ENCODE measurements around the gene FNDC11.

FNDC11 gene

DNA sequence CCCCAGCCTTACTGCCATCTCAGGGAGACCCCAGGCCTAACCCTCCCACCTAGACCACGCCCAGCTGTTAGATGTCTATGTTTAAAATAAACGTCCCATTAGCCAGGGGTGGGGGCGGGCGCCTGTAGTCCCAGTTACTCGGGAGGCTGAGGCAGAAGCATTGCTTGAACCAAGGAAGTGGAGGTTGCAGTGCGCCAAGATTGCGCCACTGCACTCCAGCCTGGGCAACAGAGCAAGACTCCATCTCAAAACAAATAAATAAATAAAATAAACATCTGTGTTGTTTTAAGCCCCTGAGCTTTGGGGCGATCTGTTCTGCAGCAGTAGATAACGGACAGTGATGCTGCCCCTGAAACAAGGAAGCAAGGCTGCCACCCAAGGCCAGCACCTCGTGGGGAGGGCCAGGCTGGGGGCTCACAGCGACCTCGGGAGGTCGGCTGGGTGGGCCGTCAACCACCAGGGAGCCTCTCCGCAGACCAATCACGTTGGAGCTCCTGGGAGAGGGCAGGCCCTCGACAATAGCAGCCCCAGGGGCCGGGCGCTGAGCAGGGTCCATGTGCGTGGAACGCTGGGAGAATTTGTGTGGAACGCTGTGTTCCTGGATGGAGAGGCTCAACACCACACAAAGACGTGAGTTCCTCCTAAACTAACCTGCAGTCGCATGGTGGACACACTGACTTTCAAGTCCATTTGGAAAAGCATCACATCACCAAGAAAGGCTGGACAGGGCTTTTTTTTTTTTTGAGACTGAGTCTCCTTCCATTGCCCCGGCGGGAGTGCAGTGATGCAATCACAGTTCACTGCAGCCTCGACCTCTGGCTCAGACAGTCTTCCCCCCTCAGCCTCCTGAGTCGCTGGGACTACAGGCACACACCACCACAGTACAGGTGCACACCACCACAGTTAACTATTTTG lies 21.1 kb downstream of the FNDC11 start:
- H3K4me3 ChIP-seq (ENCODE audit: control insufficient read depth in 1 of 7, extremely low read depth in 1 of 7, insufficient read depth in 4 of 7, low read depth in 2 of 7, low read length in 6 of 7), result no peak overlapping the region
- no peak overlapping the region for H3K27ac ChIP-seq (ENCODE audit: insufficient read depth in 1 of 2, low read depth in 1 of 2, low read length in 2 of 2, poor library complexity in 1 of 2, severe bottlenecking in 2 of 2)

GRCh38 chr20:63576311-63576710 lies 22.4 kb downstream of the FNDC11 start:
- Histone ChIP-seq H3K4me1 (ENCODE audit: control extremely low read depth in 1 of 4, control insufficient read depth in 4 of 4, insufficient read depth in 4 of 4, low read length in 3 of 4) (peaks cover 0 to 17% (median 11%) of the 10 kb centered on the region in 4 experiments), H3K9me3 (ENCODE audit: control extremely low read depth in 1 of 5, control insufficient read depth in 4 of 5, insufficient read depth in 2 of 5, low read depth in 1 of 5, low read length in 4 of 5) (no peaks in the 10 kb centered on the region), H3K36me3 (ENCODE audit: control insufficient read depth in 4 of 4, insufficient read depth in 4 of 4, low read length in 3 of 4) (no peaks in the 10 kb centered on the region), H3K27me3 (replicated peaks in 2 of 5; ENCODE audit: control insufficient read depth in 4 of 5, insufficient read depth in 5 of 5, low read length in 4 of 5) (peaks cover 0 to 24% (median 4%) of the 10 kb centered on the region in 5 experiments), H3K27ac (ENCODE audit: insufficient read depth in 1 of 2, low read depth in 1 of 2, low read length in 2 of 2, poor library complexity in 1 of 2, severe bottlenecking in 2 of 2) (no peak overlapping the region), H3K4me3 (ENCODE audit: control insufficient read depth in 1 of 7, extremely low read depth in 1 of 7, insufficient read depth in 4 of 7, low read depth in 2 of 7, low read length in 6 of 7) (no peak overlapping the region)
- WGBS (ENCODE audit: insufficient coverage), result 96% methylated on average over 2 of the region's 7 CpGs
- CTCF ChIA-PET, result interaction anchor here (1.5 kb wide), 1 partner anchor 9 kb away, joined by 3 read pairs; no protein-coding TSS in a partner anchor
- POLR2A ChIA-PET, result no interaction called here
- DNase-seq, result no peak

More for the DNA sequence above, 21.1 kb downstream of the FNDC11 start:
- no peaks in the 10 kb centered on the region for H3K9me3 ChIP-seq (ENCODE audit: control extremely low read depth in 1 of 5, control insufficient read depth in 4 of 5, insufficient read depth in 2 of 5, low read depth in 1 of 5, low read length in 4 of 5)
- POLR2A ChIA-PET, result no interaction called here
- H3K4me1 ChIP-seq (ENCODE audit: control extremely low read depth in 1 of 4, control insufficient read depth in 4 of 4, insufficient read depth in 4 of 4, low read length in 3 of 4), result peaks cover 0 to 17% (median 11%) of the 10 kb centered on the region in 4 experiments
- DNase-seq, result no peak
- peaks cover 0 to 31% (median 5%) of the 10 kb centered on the region in 5 experiments for H3K27me3 ChIP-seq (replicated peaks in 2 of 5; ENCODE audit: control insufficient read depth in 4 of 5, insufficient read depth in 5 of 5, low read length in 4 of 5)
- CTCF ChIA-PET, result no interaction called here
- 86% methylated on average over 25 of the region's 28 CpGs for WGBS (ENCODE audit: insufficient coverage)
- H3K36me3 ChIP-seq (ENCODE audit: control insufficient read depth in 4 of 4, insufficient read depth in 4 of 4, low read length in 3 of 4), result no peaks in the 10 kb centered on the region

- Histone ChIP-seq H3K4me3 (ENCODE audit: control insufficient read depth in 1 of 7, extremely low read depth in 1 of 7, insufficient read depth in 4 of 7, low read depth in 2 of 7, low read length in 6 of 7) (no peak overlapping the region), H3K9me3 (ENCODE audit: control extremely low read depth in 1 of 5, control insufficient read depth in 4 of 5, insufficient read depth in 2 of 5, low read depth in 1 of 5, low read length in 4 of 5) (no peaks in the 10 kb centered on the region), H3K36me3 (ENCODE audit: control insufficient read depth in 4 of 4, insufficient read depth in 4 of 4, low read length in 3 of 4) (no peaks in the 10 kb centered on the region), H3K27ac (ENCODE audit: insufficient read depth in 1 of 2, low read depth in 1 of 2, low read length in 2 of 2, poor library complexity in 1 of 2, severe bottlenecking in 2 of 2) (no peak overlapping the region), H3K4me1 (ENCODE audit: control extremely low read depth in 1 of 4, control insufficient read depth in 4 of 4, insufficient read depth in 4 of 4, low read length in 3 of 4) (peaks cover 0 to 17% (median 11%) of the 10 kb centered on the region in 4 experiments), H3K27me3 (replicated peaks in 2 of 5; ENCODE audit: control insufficient read depth in 4 of 5, insufficient read depth in 5 of 5, low read length in 4 of 5) (peaks cover 0 to 16% (median 3%) of the 10 kb centered on the region in 5 experiments)
- CTCF ChIA-PET, result interaction anchor here (0.9 to 1.5 kb wide), 7 partner anchors 8 to 185 kb away, joined by 3 to 9 read pairs (median 3); partner anchors contain the start of gene PTK6
- POLR2A ChIA-PET, result no interaction called here
- WGBS (ENCODE audit: insufficient coverage), result 93% methylated on average over 18 of the region's 19 CpGs
- DNase-seq, result no peak
These were observed 23.4 kb downstream of the FNDC11 start for GRCh38 chr20:63577317-63577894.

- peaks cover 0 to 10% (median 6%) of the 10 kb centered on the region in 4 experiments for H3K4me1 ChIP-seq (ENCODE audit: control extremely low read depth in 1 of 4, control insufficient read depth in 4 of 4, insufficient read depth in 4 of 4, low read length in 3 of 4)
- ChIA-PET CTCF (interaction anchor here (0.9 to 1.6 kb wide), 8 partner anchors 9 to 184 kb away, joined by 3 to 9 read pairs (median 3); partner anchors contain the start of gene PTK6), POLR2A (no interaction called here)
- H3K27me3 ChIP-seq (replicated peaks in 2 of 5; ENCODE audit: control insufficient read depth in 4 of 5, insufficient read depth in 5 of 5, low read length in 4 of 5), result peaks cover 0 to 8% (median 3%) of the 10 kb centered on the region in 5 experiments
- no peaks in the 10 kb centered on the region for H3K9me3 ChIP-seq (ENCODE audit: control extremely low read depth in 1 of 5, control insufficient read depth in 4 of 5, insufficient read depth in 2 of 5, low read depth in 1 of 5, low read length in 4 of 5)
- H3K36me3 ChIP-seq (ENCODE audit: control insufficient read depth in 4 of 4, insufficient read depth in 4 of 4, low read length in 3 of 4), result no peaks in the 10 kb centered on the region
- 88% methylated on average over 15 of the region's 26 CpGs for WGBS (ENCODE audit: insufficient coverage)
- H3K4me3 ChIP-seq (ENCODE audit: control insufficient read depth in 1 of 7, extremely low read depth in 1 of 7, insufficient read depth in 4 of 7, low read depth in 2 of 7, low read length in 6 of 7), result no peak overlapping the region
- DNase-seq, result peak in 1 of 3 donors; percentile 22
- H3K27ac ChIP-seq (ENCODE audit: insufficient read depth in 1 of 2, low read depth in 1 of 2, low read length in 2 of 2, poor library complexity in 1 of 2, severe bottlenecking in 2 of 2), result no peak overlapping the region
These were observed 24.5 kb downstream of the FNDC11 start for GRCh38 chr20:63578224-63579016.

- CTCF ChIA-PET, result interaction anchor here (1.0 to 1.6 kb wide), 6 partner anchors 10 to 183 kb away, joined by 3 to 5 read pairs (median 4); partner anchors contain the start of gene PTK6
- no peaks in the 10 kb centered on the region for H3K9me3 ChIP-seq (ENCODE audit: control extremely low read depth in 1 of 5, control insufficient read depth in 4 of 5, insufficient read depth in 2 of 5, low read depth in 1 of 5, low read length in 4 of 5)
- POLR2A ChIA-PET, result no interaction called here
- peaks cover 0 to 6% (median 3%) of the 10 kb centered on the region in 4 experiments for H3K4me1 ChIP-seq (ENCODE audit: control extremely low read depth in 1 of 4, control insufficient read depth in 4 of 4, insufficient read depth in 4 of 4, low read length in 3 of 4)
- no peak overlapping the region for H3K27ac ChIP-seq (ENCODE audit: insufficient read depth in 1 of 2, low read depth in 1 of 2, low read length in 2 of 2, poor library complexity in 1 of 2, severe bottlenecking in 2 of 2)
- no peak overlapping the region for H3K4me3 ChIP-seq (ENCODE audit: control insufficient read depth in 1 of 7, extremely low read depth in 1 of 7, insufficient read depth in 4 of 7, low read depth in 2 of 7, low read length in 6 of 7)
- peaks cover 0 to 8% (median 3%) of the 10 kb centered on the region in 5 experiments for H3K27me3 ChIP-seq (replicated peaks in 2 of 5; ENCODE audit: control insufficient read depth in 4 of 5, insufficient read depth in 5 of 5, low read length in 4 of 5)
- H3K36me3 ChIP-seq (ENCODE audit: control insufficient read depth in 4 of 4, insufficient read depth in 4 of 4, low read length in 3 of 4), result no peaks in the 10 kb centered on the region
- WGBS (ENCODE audit: insufficient coverage), result 94% methylated on average over 15 of the region's 19 CpGs
- DNase-seq, result no peak
These were observed 25.2 kb downstream of the FNDC11 start for GRCh38 chr20:63579017-63579694.

DNA sequence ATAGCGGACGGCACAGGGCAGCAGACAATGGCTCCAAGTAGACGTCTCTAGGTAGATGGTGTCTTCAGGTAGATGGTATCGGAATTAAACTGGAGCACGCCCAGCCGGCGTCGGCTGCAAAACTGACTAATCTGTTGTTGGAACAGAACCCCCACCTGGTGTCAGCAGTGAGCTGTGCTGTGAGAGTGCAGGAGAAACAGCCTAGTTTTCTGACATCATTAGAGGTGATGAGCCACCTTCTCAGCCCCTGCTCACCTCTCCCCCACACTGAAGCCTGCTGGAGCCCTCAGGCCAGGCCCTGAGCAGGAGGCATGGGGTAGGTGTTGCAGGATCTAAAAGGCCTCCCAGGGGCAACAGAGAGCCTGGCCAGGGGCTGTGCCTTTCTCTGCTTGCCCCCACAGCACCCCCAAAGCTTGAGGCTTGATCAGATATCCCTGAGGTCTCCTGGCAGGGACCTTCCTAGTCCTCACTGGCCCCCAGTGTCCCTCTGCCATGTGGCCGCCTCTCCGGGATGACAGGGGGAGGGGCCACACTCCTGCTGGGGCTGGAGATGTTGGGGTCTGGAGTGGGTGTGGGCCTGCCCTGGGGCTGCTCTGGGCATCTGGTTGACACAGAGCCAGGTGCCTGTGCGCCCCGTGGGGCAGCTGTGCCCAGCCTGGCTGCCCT lies 27.0 kb downstream of the FNDC11 start:
- no peaks in the 10 kb centered on the region for H3K4me1 ChIP-seq (ENCODE audit: control extremely low read depth in 1 of 4, control insufficient read depth in 4 of 4, insufficient read depth in 4 of 4, low read length in 3 of 4)
- H3K27me3 ChIP-seq (replicated peaks in 2 of 5; ENCODE audit: control insufficient read depth in 4 of 5, insufficient read depth in 5 of 5, low read length in 4 of 5), result peaks cover 0 to 4% (median 0%) of the 10 kb centered on the region in 5 experiments
- H3K4me3 ChIP-seq (ENCODE audit: control insufficient read depth in 1 of 7, extremely low read depth in 1 of 7, insufficient read depth in 4 of 7, low read depth in 2 of 7, low read length in 6 of 7), result no peak overlapping the region
- CTCF ChIA-PET, result interaction anchor here (1.0 to 2.2 kb wide), 8 partner anchors 9 to 74 kb away, joined by 3 to 13 read pairs (median 4); partner anchors contain the start of genes FNDC11 and PTK6
- H3K27ac ChIP-seq (ENCODE audit: insufficient read depth in 1 of 2, low read depth in 1 of 2, low read length in 2 of 2, poor library complexity in 1 of 2, severe bottlenecking in 2 of 2), result no peak overlapping the region
- DNase-seq, result peak; percentile 70 to 87 (median 82)
- H3K9me3 ChIP-seq (ENCODE audit: control extremely low read depth in 1 of 5, control insufficient read depth in 4 of 5, insufficient read depth in 2 of 5, low read depth in 1 of 5, low read length in 4 of 5), result no peaks in the 10 kb centered on the region
- H3K36me3 ChIP-seq (ENCODE audit: control insufficient read depth in 4 of 4, insufficient read depth in 4 of 4, low read length in 3 of 4), result no peaks in the 10 kb centered on the region
- POLR2A ChIA-PET, result no interaction called here
- 42% methylated on average over 12 of the region's 12 CpGs for WGBS (ENCODE audit: insufficient coverage)

Data from common myeloid progenitor, CD34-positive (primary cell).